A549 (cell line): ENCODE results near the gene GOLM1. TPM values are rescaled to one million over a fixed set of nuclear protein-coding genes. Genes with fewer than 3 reads are reported as not detected.

Experiments
- ATAC-seq, 2 experiments: fragments of 200-7000 bp in 1 of 2; fragments of >200 bp in 1 of 2; cut with Nextera tagmentation in 1 of 2; cut with Tn5 transposase in 1 of 2; 3 replicates each; pipeline versions ENCODE4 v1.8.0 to v1.9.1; 2018 to 2020; ENCODE audit warnings: mild to moderate bottlenecking in 1 of 2, moderate library complexity in 1 of 2
- CTCF ChIA-PET: fragments of 300-600 bp; sonication (Branson Sonifier 250); formaldehyde crosslinking; extraction: SDS; loops from one replicate; lab custom pipeline; 2021; ENCODE audit warnings: antibody characterized with exemption, inconsistent platforms; lab: Yijun Ruan, JAX
- POLR2A ChIA-PET: fragments of 350-600 bp; formaldehyde crosslinking; extraction: SDS; loops from one replicate; lab custom pipeline; 2021; ENCODE audit warnings: antibody characterized with exemption, inconsistent platforms; lab: Yijun Ruan, JAX
- DNase-seq, 2 experiments: peaks; one replicate each; pipeline versions ENCODE4 v3.0.0 to v3.0.0-alpha.2; 2011 to 2016; ENCODE audit warnings: low read depth in 1 of 2, low spot score in 1 of 2
- FAIRE-seq: peaks from 2 replicates; lab custom pipeline; 2011; peaks lifted over from hg19 to GRCh38; lab: Jason Lieb, UNC
- H3K27ac ChIP-seq, 2 experiments: fragments of >200 bp; sonication (Bioruptor Twin); formaldehyde crosslinking; 3 replicates each; pipeline ENCODE4 v1.5.1; 2016 to 2017
- H3K4me1 ChIP-seq: fragments of >200 bp; sonication (Bioruptor Twin); formaldehyde crosslinking; 3 replicates; pipeline ENCODE4 v1.6.1; 2016
- H3K4me2 ChIP-seq: fragments of >200 bp; sonication (Bioruptor Twin); formaldehyde crosslinking; 3 replicates; pipeline ENCODE4 v1.6.1; 2016
- H3K4me3 ChIP-seq: fragments of >200 bp; sonication (Bioruptor Twin); formaldehyde crosslinking; 3 replicates; pipeline ENCODE4 v1.5.1; 2016
- H3K9me3 ChIP-seq: fragments of >200 bp; sonication (Bioruptor Twin); formaldehyde crosslinking; 3 replicates; pipeline ENCODE4 v1.6.1; 2016
- BHLHE40 ChIP-seq: IDR thresholded peaks from 2 replicates; pipeline ENCODE4 v1.6.1; 2012; ENCODE audit warnings: low read depth, low read length, inconsistent platforms
- CHD2 ChIP-seq: fragments of 150-350 bp; IDR thresholded peaks from 2 replicates; pipeline ENCODE4 v1.6.1; 2014; ENCODE audit warnings: low read length; ENCODE audit not compliant: partially characterized antibody
- CHD4 ChIP-seq: fragments of 200-600 bp; sonication (generic); IDR thresholded peaks from 2 replicates; pipeline ENCODE4 v1.6.1; 2016; ENCODE audit warnings: antibody characterized with exemption, mild to moderate bottlenecking, borderline replicate concordance
- FOSB ChIP-seq: fragments of 250-450 bp; sonication (Bioruptor Pico); IDR thresholded peaks from 2 replicates; pipeline ENCODE4 v1.5.0; 2020; ENCODE audit warnings: mild to moderate bottlenecking, moderate library complexity
- FOSL2 ChIP-seq, 2 experiments: fragments of 450-650 bp in 1 of 2; fragments of >200 bp in 1 of 2; sonication (Bioruptor Twin) in 1 of 2; formaldehyde crosslinking; IDR thresholded peaks; 2 replicates each; pipeline versions ENCODE4 v1.5.0 to v1.6.1; 2016 to 2020; ENCODE audit warnings: mild to moderate bottlenecking in 1 of 2, moderate library complexity in 1 of 2
- HDAC2 ChIP-seq: fragments of 200-600 bp; sonication (generic); IDR thresholded peaks from 2 replicates; pipeline ENCODE4 v1.6.1; 2016
- HOXB13 ChIP-seq: fragments of 250-450 bp; sonication (Bioruptor Pico); IDR thresholded peaks from 2 replicates; pipeline ENCODE4 v1.5.0; 2020; ENCODE audit warnings: low read depth, mild to moderate bottlenecking, moderate library complexity
- KDM1A ChIP-seq: fragments of 200-600 bp; sonication (generic); IDR thresholded peaks from 2 replicates; pipeline ENCODE4 v1.6.1; 2016; ENCODE audit warnings: low read depth, mild to moderate bottlenecking
- NR3C1 ChIP-seq: fragments of >200 bp; sonication (Bioruptor Twin); formaldehyde crosslinking; IDR thresholded peaks from 3 replicates; pipeline ENCODE4 v1.6.1; 2017
- RAD21 ChIP-seq, 2 experiments: fragments of >200 bp in 1 of 2; sonication (Bioruptor Twin) in 1 of 2; formaldehyde crosslinking in 1 of 2; IDR thresholded peaks in 1 of 2; conservative IDR thresholded peaks in 1 of 2; 2 replicates in 1 of 2; 3 replicates in 1 of 2; pipeline ENCODE4 v1.6.1; 2012 to 2018; ENCODE audit warnings: inconsistent platforms in 1 of 2
- SMC3 ChIP-seq: fragments of >200 bp; sonication (Bioruptor Twin); formaldehyde crosslinking; IDR thresholded peaks from 3 replicates; pipeline ENCODE4 v1.6.1; 2018; ENCODE audit warnings: inconsistent platforms
- ZFP36 ChIP-seq: fragments of 450-650 bp; IDR thresholded peaks from 2 replicates; pipeline ENCODE4 v1.6.1; 2014; ENCODE audit warnings: borderline replicate concordance; ENCODE audit not compliant: partially characterized antibody
- ZNF302 ChIP-seq: fragments of 250-450 bp; sonication (Bioruptor Pico); IDR thresholded peaks from 2 replicates; pipeline ENCODE4 v1.9.0; 2021; ENCODE audit warnings: inconsistent platforms, mild to moderate bottlenecking, moderate library complexity
- ZSCAN20 ChIP-seq: fragments of 250-450 bp; sonication (Bioruptor Pico); IDR thresholded peaks from 2 replicates; pipeline ENCODE4 v1.8.0; 2022; ENCODE audit warnings: mild to moderate bottlenecking, moderate library complexity
- WGBS: methylation state at CpG from one replicate; pipeline ENCODE4 v1.1.6; 2017; ENCODE audit errors: missing lambda C conversion rate; 5-methylcytosine and 5-hydroxymethylcytosine counted together
- polyA plus RNA-seq, 4 experiments: library from polyadenylated mRNA; depleted of rRNA in 3 of 4; stranded (reverse); fragments of >200 nt; fragmentation: RNase III in 1 of 4; extraction: RNeasy Plus Mini Kit Qiagen cat#74134 plus additional on column Dnase treatment in 1 of 4; gene quantifications; 2 replicates in 3 of 4; 3 replicates in 1 of 4; pipeline ENCODE4 v1.2.3, GENCODE V29; 2011 to 2017
- TF ChIP-seq, protein P1 (sequence below): fragments of 150-350 bp; IDR thresholded peaks from 2 replicates; pipeline ENCODE4 v1.6.1; 2014; ENCODE audit warnings: low read depth, mild to moderate bottlenecking, low read length
- TF ChIP-seq, protein P2 (sequence below): fragments of >200 bp; sonication (Bioruptor Twin); formaldehyde crosslinking; IDR thresholded peaks from 3 replicates; pipeline ENCODE4 v1.6.1; 2016
- TF ChIP-seq, protein P3 (sequence below): fragments of >200 bp; sonication (Bioruptor Twin); formaldehyde crosslinking; IDR thresholded peaks from 3 replicates; pipeline ENCODE4 v1.5.1; 2016
- TF ChIP-seq, protein P4 (sequence below): fragments of 450-650 bp; IDR thresholded peaks from 2 replicates; pipeline ENCODE4 v1.6.1; 2014; ENCODE audit warnings: antibody characterized with exemption

Gene GOLM1
- polyA plus RNA-seq, 2 of the 4 experiments (the other 2 are of a cell fraction) = 136 to 145 TPM

DNA sequence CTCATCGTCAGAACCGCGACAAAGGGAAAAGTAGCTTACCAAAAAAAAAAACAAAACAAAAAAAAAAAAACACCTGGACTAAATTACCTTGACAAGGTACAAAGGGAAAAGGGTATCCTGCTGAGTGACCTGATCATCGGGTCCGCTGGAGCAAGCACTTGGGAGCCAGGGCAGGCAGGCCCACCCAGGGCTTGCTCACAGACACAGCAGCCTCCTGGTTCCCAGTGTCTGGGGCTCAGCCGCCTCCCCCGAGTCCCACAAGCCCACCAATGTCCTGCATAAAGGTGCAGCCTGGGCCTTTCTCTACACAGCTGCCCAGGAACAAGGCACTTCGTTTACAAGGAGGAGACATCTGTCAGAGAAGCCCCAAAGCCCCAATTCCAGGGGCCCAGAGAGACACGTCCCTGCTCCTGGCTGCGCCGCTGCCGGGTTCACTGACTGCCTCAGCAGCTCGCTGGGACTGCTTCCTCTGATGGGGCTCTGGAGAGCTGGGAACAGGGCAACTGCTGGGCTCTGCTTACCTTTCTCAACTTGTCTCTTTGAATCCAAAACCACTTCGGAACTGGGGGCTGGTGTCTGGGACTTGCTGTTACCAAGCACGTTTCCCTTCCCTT lies 63.4 kb downstream of the GOLM1 start:
- DNase-seq (no peak), FAIRE-seq (no peak), ATAC-seq (no peak)
- POLR2A ChIA-PET = no interaction called here
- Histone ChIP-seq H3K4me3 (no peak overlapping the region), H3K4me1 (no peaks in the 10 kb centered on the region), H3K27ac (no peak overlapping the region), H3K9me3 (no peaks in the 10 kb centered on the region), H3K4me2 (no peak overlapping the region)
- CTCF ChIA-PET = interaction anchor here (0.8 to 2.1 kb wide), 6 partner anchors 10 to 188 kb away, joined by 3 to 8 read pairs (median 4); partner anchors contain the start of gene GOLM1
- TF ChIP-seq FOSL2 (IDR thresholded peaks at IDR 0.05) (no peak), FOSL2 (CRISPR knock-in tag; IDR thresholded peaks at IDR 0.05) (no peak), FOSB (CRISPR knock-in tag) (no peak), NR3C1 (no peak), ZNF302 (CRISPR knock-in tag) (no peak), ZFP36 (no peak), BHLHE40 (no peak), KDM1A (no peak), ZSCAN20 (no peak), HOXB13 (CRISPR knock-in tag) (no peak), HDAC2 (no peak)
- TF ChIP-seq, protein P1, sequence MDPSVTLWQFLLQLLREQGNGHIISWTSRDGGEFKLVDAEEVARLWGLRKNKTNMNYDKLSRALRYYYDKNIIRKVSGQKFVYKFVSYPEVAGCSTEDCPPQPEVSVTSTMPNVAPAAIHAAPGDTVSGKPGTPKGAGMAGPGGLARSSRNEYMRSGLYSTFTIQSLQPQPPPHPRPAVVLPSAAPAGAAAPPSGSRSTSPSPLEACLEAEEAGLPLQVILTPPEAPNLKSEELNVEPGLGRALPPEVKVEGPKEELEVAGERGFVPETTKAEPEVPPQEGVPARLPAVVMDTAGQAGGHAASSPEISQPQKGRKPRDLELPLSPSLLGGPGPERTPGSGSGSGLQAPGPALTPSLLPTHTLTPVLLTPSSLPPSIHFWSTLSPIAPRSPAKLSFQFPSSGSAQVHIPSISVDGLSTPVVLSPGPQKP = no peak
- TF ChIP-seq, protein P2, sequence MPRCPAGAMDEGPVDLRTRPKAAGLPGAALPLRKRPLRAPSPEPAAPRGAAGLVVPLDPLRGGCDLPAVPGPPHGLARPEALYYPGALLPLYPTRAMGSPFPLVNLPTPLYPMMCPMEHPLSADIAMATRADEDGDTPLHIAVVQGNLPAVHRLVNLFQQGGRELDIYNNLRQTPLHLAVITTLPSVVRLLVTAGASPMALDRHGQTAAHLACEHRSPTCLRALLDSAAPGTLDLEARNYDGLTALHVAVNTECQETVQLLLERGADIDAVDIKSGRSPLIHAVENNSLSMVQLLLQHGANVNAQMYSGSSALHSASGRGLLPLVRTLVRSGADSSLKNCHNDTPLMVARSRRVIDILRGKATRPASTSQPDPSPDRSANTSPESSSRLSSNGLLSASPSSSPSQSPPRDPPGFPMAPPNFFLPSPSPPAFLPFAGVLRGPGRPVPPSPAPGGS = no peak
- WGBS = 82% methylated on average over 10 of the region's 15 CpGs

DNA sequence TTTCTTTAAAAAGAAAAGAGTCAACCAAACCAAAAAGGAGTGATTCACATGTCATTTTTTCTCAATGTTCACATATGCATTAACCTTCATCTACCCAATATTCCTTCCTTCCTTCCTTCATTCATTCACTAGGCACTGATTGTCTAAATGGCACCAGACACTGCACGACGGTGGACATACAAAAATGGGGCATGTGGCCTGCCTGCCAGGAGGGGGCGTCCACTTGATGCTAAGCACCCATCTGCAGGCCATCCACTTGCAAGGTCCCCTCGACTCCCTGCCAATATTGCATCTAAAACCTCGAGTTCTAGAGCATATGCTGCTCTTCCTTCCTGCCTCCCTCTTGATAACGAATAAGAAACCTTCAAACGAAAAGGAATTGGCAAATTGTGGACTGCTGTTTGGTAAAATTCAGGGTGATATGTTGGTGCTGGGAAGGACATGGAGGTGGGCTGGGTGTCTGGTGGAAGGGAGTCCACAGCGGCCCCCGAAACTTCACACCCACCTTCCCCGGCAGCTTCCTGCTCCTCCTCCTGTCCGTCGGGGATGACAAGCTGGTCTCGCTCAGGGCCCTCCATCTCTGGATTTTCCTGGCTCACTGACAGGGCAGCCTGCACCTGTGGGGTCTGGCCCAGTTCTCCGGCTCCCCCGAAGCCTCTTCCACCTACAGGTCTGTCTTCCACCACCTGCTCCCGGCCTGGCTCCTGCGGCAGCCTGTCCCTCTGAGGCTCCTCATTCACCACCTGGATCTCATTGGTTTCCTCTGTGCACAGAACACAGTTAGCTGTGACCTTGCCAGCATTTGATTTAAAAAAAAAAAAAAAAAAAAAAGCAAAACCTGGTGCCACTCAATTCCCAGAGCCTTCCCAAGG lies 64.3 kb downstream of the GOLM1 start:
- no peak for FAIRE-seq
- TF ChIP-seq, protein P3, sequence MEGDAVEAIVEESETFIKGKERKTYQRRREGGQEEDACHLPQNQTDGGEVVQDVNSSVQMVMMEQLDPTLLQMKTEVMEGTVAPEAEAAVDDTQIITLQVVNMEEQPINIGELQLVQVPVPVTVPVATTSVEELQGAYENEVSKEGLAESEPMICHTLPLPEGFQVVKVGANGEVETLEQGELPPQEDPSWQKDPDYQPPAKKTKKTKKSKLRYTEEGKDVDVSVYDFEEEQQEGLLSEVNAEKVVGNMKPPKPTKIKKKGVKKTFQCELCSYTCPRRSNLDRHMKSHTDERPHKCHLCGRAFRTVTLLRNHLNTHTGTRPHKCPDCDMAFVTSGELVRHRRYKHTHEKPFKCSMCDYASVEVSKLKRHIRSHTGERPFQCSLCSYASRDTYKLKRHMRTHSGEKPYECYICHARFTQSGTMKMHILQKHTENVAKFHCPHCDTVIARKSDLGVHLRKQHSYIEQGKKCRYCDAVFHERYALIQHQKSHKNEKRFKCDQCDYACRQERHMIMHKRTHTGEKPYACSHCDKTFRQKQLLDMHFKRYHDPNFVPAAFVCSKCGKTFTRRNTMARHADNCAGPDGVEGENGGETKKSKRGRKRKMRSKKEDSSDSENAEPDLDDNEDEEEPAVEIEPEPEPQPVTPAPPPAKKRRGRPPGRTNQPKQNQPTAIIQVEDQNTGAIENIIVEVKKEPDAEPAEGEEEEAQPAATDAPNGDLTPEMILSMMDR = peak; percentile 71
- TF ChIP-seq NR3C1 = no peak
- no peak for TF ChIP-seq CHD2
- peak; percentile 67 to 80 for TF ChIP-seq RAD21 (conservative IDR thresholded peaks at IDR 0.05 in 1 of 2, IDR thresholded peaks at IDR 0.05 in 1 of 2)
- no peak for TF ChIP-seq CHD4
- TF ChIP-seq, protein P4, sequence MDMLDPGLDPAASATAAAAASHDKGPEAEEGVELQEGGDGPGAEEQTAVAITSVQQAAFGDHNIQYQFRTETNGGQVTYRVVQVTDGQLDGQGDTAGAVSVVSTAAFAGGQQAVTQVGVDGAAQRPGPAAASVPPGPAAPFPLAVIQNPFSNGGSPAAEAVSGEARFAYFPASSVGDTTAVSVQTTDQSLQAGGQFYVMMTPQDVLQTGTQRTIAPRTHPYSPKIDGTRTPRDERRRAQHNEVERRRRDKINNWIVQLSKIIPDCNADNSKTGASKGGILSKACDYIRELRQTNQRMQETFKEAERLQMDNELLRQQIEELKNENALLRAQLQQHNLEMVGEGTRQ = no peak
- no peak for TF ChIP-seq KDM1A
- TF ChIP-seq SMC3 = peak; percentile 80
- 64% methylated on average over 17 of the region's 17 CpGs for WGBS
- peak; percentile 89 to 93 for ATAC-seq
- peak; percentile 71 to 79 for DNase-seq
- Histone ChIP-seq H3K4me1 (no peaks in the 10 kb centered on the region), H3K9me3 (no peaks in the 10 kb centered on the region), H3K27ac (no peak overlapping the region), H3K4me2 (no peak overlapping the region), H3K4me3 (no peak overlapping the region)
- ChIA-PET CTCF (interaction anchor here (0.8 to 2.1 kb wide), 7 partner anchors 11 to 189 kb away, joined by 3 to 8 read pairs (median 4); partner anchors contain the start of gene GOLM1), POLR2A (no interaction called here)
